Measurements from ENCODE around the gene PRKCG.
"Not testable (repeated sequence)": the region's sequence is repeated elsewhere in the genome, so short reads cannot be mapped to it uniquely, and the experiment has no call there.

DNA sequence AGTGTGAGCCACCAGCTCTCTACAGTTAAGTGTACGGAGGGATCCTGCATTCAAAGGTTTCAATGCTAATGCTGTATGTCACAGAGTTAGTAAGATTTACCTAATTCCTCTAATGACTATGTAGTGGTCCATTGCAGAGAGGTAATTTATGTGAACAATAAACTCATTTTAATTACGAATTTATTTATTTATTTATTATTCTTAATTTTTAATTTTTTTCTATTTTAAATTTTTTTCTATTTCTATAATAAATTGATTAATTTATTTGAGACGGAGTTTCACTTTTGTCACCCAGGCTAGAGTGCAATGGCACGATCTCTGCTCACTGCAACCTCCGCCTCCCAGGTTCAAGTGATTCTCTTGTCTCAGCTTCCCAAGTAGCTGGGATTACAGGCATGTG, 66.6 kb downstream of the PRKCG start:
- not testable (repeated sequence) for TF ChIP-seq CTCF (IDR thresholded peaks at IDR 0.05; ENCODE audit: insufficient read depth, low read length, poor library complexity, severe bottlenecking); EZH2phosphoT487 (conservative IDR thresholded peaks at IDR 0.05; ENCODE audit: low read length)
